ENCODE data around the gene SLC16A5.
"Not testable (repeated sequence)": the region's sequence is repeated elsewhere in the genome, so short reads cannot be mapped to it uniquely, and the experiment has no call there.

The SLC16A5 gene

DNA sequence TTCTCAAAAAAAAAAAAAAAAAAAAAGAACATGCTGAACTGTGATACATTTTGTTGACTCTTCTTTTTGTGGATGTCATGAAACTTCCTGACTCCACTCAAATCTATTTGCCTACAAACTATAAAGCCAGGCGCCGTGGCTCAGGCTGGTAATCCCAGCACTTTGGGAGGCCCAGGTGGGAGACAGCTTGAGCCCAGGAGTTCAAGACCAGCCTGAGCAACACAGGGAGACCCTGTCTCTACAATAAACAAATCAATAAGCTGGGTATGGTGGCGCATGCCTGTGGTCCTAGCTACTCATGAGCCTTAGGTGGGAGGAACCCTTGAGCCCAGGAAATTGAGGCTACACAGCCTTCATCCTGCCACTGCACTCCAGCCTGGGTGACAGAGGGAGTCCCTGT lies 45.2 kb downstream of the SLC16A5 start:
- DNase-seq (ENCODE audit: low read depth) = no peak

DNA sequence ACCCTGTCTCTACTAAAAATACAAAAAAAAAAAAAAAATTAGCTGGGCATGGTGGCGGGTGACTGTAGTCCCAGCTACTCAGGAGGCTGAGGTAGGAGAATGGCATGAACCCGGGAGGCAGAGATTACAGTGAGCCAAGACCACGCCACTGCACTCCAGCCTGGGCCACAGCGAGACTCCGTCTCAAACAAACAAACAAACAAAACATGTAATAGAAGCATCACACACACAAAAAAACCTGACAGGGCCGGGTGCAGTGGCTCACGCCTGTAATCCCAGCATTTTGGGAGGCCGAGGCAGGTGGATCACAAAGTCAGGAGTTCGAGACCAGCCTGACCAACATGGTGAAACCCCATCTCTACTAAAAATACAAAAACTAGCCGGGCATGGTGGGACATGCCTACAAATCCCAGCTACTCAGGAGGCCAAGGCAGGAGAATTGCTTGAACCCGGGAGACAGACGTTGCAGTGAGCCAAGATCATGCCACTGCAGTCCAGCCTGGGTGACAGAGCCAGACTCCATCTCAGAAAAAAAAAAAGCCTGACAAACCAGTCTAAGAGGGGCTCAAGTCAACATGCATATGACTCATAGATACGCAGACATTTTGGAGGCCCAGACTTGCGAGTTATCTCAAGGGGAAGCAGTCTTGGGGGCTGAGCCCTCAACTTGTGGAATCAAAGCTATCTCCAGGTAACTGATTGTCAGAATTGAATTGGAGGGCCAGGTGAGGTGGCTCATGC lies 46.0 kb downstream of the SLC16A5 start:
- not testable (repeated sequence) for DNase-seq (ENCODE audit: low read depth)

DNA sequence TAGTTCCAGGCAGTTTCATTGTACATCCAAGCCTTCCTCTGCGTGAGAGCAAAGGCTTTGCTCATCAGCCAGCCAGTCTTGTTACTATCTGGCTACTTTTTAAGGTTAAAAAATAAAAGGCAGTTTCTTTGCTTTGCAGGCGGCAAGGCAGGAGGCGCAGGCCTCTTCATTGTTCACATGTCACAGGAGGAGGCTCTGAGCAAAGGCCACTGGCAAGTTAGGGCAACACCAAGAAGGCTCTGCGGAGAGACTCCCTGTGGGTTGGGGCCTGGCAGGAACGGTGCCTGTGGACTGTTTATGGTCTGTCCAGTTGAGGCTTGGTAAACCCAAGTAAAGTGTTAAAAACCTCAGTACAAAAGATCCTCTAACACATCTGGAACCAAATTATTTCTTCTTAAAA lies 47.7 kb downstream of the SLC16A5 start:
- DNase-seq (ENCODE audit: low read depth) = no peak

DNA sequence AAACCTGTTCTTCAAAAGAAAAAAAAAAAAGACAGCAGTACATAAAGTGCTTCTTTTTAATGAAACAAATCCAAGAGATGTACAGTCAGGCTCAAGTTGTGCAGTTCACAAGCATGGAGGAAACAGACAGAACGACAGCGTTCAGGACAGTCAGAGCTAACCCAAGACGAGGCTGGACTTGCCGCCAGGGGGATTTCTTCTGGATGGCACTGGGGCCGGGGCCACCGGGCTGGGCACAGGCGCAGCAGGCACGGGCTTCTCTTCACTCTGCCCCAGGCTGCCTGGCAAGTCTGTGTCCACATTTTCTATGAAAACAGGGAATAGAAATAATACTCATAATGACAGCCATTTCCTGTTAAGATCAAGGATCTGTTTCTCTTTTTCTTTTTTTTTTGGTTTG lies 48.2 kb downstream of the SLC16A5 start:
- no peak for DNase-seq (ENCODE audit: low read depth)

DNA sequence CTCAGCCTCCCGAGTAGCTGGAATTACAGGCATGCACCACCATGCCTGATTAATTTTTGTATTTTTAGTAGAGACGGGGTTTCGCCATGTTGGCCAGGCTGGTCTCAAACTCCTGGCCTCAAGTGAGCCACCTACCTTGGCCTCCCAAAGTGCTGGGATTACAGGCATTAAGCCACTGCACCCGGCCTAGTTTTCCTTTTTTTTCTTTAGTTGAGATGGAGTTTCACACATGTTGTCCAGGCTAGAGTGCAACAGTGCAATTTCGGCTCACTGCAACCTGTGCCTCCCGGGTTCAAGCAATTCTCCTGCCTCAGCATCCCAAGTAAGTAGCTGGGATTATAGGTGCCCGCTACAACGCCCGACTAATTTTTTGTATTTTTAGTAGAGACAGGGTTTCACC lies 50.0 kb downstream of the SLC16A5 start:
- DNase-seq (ENCODE audit: low read depth) = not testable (repeated sequence)

DNA sequence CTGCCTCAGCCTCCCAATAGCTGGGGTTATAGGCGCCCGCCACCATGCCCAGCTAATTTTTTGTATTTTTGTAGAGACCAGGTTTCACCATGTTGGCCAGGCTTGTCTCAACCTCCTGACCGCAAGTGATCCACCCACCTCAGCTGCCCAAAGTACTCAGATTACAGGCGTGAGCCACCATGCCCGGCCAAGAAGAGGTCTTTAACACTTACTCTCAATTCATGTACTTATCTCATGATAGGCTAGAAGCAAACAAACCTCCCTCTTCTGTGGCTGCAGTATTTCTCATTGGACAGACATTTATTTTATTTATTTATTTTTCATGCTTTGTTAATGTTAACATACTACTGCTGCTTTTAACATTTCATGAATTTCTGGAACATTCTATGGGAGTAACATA lies 50.8 kb downstream of the SLC16A5 start:
- no peak for DNase-seq (ENCODE audit: low read depth)

DNA sequence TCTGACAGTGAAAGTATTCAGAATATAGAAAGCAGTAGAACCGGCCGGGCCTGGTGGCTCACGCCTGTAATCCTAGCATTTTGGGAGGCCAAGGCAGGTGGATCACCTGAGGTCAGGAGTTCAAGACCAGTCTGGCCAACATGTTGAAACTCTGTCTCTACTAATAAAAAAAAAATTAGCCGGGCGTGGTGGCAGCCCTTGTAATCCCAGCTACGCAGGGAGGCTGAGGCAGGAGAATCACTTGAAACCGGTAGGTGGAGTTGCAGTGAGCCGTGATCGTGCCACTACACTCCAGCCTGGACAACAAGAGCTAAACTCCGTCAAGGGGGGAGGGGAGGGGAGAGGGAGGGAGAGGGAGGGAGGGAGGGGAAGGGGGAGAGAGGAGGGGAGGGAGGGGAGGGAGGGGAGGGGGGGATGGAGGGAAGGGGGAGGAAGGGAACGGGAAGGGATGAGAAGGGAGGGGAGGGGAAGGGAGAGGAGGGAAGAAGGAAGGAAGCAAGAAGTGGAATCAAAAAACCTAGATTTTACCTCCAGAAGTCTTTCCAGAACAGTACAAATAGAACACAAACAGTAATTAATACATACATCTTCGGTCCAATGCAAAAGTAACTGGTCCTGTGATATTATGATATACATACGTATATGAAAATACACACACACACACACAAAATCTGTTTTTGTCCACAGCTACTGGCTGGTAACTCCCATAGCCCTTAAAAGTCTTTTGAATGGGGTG lies 54.6 kb downstream of the SLC16A5 start:
- no peak for DNase-seq (ENCODE audit: low read depth)

DNA sequence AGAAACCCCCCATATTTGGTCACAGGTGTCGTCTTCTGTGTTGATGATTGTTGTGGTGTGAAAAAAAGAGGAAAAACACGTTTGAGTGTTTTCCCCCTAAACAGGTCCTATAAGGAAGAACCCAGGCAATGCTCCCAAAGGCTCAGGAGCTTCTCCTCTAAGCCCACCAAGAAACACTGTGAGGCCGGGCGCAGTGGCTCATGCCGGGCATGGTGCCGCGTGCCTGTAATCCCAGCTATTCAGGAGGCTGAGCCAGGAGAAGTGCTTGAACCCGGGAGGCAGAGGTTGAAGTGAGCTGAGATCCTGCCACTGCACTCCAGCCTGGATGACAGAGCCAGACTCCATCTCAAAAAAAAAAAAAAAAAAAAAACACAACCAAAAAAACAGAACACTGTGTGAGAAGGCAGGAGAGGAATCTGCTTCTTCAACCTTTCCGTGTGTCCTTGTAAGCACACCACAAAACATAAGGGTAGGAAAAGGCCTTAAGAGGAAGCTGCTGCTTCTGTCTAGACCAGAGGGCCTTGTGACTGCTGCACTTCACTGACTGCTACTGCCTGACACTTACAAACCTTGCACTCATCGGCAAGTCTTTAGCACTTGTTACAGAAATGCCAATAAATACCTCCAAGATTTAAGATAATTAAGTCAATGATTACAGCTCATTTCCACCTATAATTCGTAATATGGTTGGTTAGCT lies 57.2 kb downstream of the SLC16A5 start:
- no peak for DNase-seq (ENCODE audit: low read depth)

DNA sequence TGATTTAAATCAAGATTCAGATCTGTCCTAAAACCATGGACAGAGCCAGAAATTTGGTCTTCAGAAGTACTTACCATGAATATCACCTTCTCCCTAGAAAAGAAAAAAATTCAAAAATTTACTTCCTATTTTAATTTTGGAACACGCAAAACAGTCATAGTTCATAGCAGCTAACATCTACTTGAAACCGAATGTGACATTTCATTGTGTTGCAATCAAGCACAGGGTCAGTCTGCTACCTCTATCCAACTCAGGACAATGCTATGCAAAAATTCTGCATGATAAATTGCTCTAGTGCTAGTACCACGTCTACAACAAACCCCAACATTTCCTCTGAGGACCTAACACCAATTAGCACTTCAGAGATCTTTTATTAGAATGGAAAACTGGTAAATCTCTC lies 58.8 kb downstream of the SLC16A5 start:
- no peak for DNase-seq (ENCODE audit: low read depth)

DNA sequence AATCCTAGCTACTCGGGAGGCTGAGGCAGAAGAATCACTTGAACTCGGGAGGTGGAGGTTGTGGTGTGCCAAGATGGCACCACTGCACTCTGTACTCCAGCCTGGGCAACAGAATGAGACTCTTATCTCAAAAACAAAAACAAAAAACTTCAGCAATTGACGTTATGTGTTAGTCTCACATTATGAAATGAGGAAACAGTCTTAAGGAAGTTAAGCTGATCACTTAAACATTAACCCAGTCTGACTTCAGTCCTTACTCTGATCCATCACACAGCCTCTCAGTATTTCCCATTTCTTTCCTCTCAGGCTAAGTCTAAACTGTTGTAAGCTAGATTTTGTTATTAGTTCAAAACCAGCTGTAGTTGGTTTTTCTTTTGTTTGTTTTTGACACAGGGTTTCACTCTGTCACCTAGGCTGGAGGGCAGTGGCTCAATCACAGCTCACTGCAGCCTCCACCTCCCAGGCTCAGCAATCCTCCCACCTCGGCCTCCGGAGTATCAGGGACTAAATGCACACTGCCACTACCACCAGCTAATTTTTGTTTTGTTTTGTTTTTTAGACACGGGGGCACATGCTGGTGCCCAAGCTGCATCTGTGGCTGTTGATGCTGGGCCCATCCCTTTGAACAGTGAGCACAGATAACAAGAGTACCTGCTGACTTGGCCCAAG lies 60.3 kb downstream of the SLC16A5 start:
- DNase-seq (ENCODE audit: low read depth) = no peak

DNA sequence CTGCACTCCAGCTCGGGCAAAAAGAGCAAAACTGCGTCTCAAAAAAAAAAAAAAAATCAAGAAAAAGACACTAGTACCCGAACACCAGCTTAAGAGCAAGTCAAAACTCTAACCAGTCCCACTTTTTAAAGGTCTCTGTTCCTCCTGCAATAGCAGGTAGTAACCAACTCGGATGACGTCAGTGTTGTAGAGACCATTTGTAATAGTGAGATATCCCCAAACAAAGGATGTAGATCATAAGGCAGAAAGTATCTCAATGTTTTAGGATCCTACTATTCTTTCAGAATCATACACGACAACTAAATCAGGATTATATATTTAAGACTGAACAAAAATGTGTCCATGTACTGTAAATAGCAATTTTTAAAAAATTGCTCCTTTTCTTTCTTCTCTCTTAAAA lies 64.2 kb downstream of the SLC16A5 start:
- no peak for DNase-seq (ENCODE audit: low read depth)

DNA sequence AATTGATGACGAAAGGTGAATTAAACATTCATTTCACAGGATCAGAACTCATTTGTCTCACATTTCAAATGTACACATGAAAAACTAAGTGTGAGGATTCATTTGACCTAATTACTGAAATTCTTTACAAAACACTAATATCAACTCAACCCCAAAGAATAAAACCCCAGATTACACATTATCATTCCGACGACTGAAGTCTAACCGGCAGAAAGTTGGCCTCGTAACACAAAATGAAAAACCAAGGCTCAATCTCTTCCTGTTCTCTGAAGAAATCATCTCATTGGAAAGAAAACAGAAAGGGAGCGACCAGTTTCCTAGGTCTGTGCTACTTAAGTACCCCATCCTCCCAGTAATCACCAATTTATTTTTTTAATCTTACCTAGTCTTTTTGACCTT lies 64.8 kb downstream of the SLC16A5 start:
- no peak for DNase-seq (ENCODE audit: low read depth)

DNA sequence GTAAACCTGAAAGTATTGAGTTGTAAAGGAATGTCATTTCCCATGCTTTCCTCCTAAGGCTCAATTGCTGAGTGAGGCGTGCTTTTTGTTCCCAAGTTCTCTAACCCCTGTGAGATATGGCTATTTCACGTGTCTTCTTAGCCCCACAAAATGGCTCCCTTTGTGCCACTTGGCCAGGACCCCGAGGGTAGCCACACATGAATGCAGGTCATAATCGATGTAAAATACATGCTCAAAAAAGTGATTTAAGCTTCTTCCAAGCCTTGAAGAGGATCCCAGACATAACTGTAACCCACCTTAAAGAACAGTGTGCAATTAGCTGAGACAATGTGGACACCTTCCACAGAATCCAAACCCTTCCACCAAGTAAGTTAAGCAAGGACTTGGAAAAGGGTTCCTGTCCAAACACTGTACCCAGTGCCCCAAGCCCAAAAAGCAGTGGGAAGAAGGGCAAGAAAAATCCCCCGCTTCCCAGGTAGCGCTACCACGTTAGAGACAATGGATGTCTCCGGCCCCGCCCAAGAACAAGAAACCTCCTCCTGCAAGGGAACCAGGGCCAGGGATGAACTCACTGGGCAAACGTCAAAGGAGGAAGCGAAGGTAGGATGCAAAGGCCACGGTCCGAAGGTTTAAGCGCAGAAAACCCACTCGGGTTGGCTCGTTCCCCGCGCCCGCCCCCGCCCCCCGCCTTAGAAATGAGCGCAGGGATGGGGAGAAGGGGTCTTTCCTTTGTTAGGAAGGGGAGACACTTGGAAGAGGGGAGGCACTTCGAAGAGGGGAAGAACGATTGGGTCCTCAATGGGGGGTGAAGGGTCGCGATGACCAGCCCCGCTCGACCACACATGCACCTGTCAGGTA lies 65.4 kb downstream of the SLC16A5 start:
- DNase-seq (ENCODE audit: low read depth) = no peak

DNA sequence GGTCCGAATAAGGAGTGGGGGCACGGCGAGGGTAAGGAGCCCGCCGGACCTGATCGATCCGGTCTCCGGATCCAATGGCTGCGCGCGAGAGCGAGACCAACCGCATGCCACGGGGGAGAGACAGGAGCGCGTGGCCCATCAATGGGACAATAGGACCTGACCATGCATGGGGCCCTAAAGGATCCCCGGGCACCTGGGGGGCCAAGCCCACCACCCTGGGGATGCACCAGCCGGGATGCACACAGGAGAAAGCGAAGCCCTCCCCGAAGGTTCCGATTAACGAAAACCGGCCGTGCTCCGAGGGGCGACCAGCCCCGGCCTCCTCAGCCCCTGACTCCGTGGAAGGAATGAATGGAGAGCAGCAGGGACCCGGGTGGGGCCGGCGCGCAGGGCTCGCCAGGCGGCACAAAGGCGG lies 66.0 kb downstream of the SLC16A5 start:
- no peak for DNase-seq (ENCODE audit: low read depth)

DNA sequence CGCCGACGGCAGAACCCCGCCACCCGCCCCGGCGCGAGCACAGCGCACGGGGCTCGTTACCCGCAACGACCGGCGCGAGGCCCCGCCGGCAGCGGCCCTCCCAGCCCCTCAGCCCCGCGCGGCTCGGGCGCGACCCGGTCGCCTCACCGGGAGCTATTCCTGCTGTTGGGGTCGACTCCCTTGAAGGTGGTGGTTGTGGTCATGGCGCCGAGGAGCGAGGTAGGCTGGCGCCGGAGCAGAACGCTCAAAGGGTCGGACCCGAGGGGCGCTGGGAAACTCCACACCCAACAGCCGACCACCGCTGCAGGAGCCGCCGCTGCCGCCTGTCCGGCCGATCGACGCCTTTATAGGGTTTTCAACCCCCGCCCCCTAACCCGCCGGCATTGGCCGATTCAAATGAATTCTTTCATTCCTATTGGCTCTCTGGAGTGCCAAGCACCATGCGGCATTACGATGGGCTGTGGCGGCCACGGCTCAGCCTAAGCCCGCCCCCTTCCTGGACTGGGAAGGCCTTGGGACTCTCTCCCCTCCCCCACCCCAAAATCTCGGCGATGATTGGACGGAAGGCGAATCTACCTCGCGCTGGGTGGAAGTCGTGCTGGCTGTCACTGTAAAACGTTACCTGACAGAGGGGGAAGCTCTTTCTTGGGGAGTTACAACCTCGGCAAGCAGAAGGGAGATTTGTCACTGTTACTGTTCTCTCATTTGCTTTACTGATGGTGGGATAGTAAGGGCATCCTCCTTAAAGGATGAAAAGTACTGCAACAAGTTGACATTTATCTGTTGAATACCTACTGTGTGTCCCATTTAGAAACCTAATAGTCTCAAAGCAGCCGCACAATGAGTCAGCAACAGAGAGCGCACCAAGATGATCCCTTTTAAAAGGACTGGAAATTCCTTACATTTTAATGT lies 66.7 kb downstream of the SLC16A5 start, which contains the start of gene JPT1:
TSS of gene JPT1 (minus strand) at position 318 of the 912 bp plus-strand sequence. CDS start at position 203, 115 bp downstream.
- peak; percentile 93 for DNase-seq (ENCODE audit: low read depth)

DNA sequence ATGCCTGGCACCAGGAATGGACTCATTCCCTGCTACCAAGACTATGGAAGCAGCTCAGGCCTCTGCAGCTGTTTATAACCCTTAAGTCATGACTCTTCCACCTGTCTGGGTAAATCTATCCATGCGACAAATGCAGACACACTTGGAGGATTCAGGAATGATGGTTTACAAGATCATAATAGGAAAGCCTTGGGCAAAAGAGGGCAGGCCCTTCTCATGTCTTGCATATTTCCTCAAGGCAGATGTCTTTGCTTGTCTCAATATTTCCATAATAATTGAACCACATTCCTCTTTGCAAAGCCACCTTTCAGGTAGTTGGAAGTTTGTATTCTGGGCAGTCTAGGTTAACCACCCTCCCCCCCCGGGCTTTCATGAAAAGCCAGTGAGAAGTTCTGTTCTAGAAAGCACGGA lies 67.4 kb downstream of the SLC16A5 start:
- DNase-seq (ENCODE audit: low read depth) = no peak

All from stimulated activated CD8-positive, alpha-beta memory T cell treated with anti-CD3 and anti-CD28 coated beads, Interleukin-12 subunit alpha, Interleukin-12 subunit beta, amount 100 ng/mL, for 4 hours (primary cell).